Ascending aorta (tissue), 2 donors: ENCODE results near the gene OR52I1. TPM values are rescaled to one million over a fixed set of nuclear protein-coding genes. Genes with fewer than 3 reads are reported as not detected.

Experiments used
- DNase-seq, 2 donors: peaks; one replicate each; pipeline ENCODE4 v3.0.0-alpha.2; 2019; ENCODE audit warnings: low spot score in 2 of 2
- H3K27ac ChIP-seq, 2 donors: fragments of 200-600 bp; sonication (generic); one replicate each; pipeline ENCODE4 v1.5.1; 2016 to 2017; ENCODE audit warnings: mild to moderate bottlenecking in 1 of 2
- H3K27me3 ChIP-seq: fragments of 200-600 bp; sonication (generic); one replicate; pipeline ENCODE4 v1.5.1; 2017
- H3K36me3 ChIP-seq, 2 donors: fragments of 200-600 bp; sonication (generic); one replicate each; pipeline ENCODE4 v1.5.1; 2016
- H3K4me1 ChIP-seq, 2 donors: fragments of 200-600 bp; sonication (generic); one replicate each; pipeline ENCODE4 v1.5.1; 2016 to 2017; ENCODE audit warnings: mild to moderate bottlenecking in 1 of 2
- H3K4me3 ChIP-seq, 2 donors: fragments of 200-600 bp; sonication (generic); one replicate each; pipeline ENCODE4 v1.5.1; 2016 to 2017; ENCODE audit warnings: mild to moderate bottlenecking in 1 of 2
- H3K9me3 ChIP-seq, 2 donors: fragments of 200-600 bp; sonication (generic); one replicate each; pipeline ENCODE4 v1.5.1; 2016
- intact Hi-C: fragments of 100-400 bp; cut with DNase I; formaldehyde crosslinking; loops from one replicate; pipeline ENCODE4 v1.15.1; 2023
- total RNA-seq: library from RNA; depleted of rRNA; stranded (reverse); fragments of >200 nt; gene quantifications from one replicate; pipeline ENCODE4 v1.1.0, GENCODE V29; 2016
- TF ChIP-seq, protein P1 (sequence below), 3 experiments: fragments of 200-600 bp in 2 of 3; fragments of 450-650 bp in 1 of 3; sonication (generic) in 2 of 3; IDR thresholded peaks; one replicate each; pipeline ENCODE4 v1.5.1; 2016 to 2019; ENCODE audit warnings: antibody characterized with exemption in 3 of 3, mild to moderate bottlenecking in 1 of 3, moderate library complexity in 1 of 3

OR52I1 gene, protein sequence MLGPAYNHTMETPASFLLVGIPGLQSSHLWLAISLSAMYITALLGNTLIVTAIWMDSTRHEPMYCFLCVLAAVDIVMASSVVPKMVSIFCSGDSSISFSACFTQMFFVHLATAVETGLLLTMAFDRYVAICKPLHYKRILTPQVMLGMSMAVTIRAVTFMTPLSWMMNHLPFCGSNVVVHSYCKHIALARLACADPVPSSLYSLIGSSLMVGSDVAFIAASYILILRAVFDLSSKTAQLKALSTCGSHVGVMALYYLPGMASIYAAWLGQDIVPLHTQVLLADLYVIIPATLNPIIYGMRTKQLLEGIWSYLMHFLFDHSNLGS
- not detected for total RNA-seq

DNA sequence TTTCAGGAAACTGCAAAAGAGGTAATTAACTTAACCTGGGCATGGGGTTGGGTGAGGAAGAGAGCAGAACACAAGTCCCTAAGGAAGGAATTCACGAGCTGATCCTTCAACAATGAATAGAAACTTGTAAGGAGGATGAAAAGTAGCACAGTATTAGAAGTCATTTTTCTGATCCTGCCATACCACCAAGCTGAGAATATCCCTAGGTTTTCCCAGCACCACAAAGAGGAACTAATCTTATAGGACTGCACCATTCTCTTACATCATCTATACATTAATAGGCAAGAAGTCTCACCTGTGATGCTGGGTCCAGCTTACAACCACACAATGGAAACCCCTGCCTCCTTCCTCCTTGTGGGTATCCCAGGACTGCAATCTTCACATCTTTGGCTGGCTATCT, at the start of gene OR52I1:
Gene OR52I1 (plus strand): TSS at position 301 of the 400 bp plus-strand sequence. CDS start 0 bp downstream, at position 301.
- Histone ChIP-seq H3K4me1 (no peaks in the 10 kb centered on the region), H3K9me3 (no peaks in the 10 kb centered on the region)
- TF ChIP-seq, protein P1, sequence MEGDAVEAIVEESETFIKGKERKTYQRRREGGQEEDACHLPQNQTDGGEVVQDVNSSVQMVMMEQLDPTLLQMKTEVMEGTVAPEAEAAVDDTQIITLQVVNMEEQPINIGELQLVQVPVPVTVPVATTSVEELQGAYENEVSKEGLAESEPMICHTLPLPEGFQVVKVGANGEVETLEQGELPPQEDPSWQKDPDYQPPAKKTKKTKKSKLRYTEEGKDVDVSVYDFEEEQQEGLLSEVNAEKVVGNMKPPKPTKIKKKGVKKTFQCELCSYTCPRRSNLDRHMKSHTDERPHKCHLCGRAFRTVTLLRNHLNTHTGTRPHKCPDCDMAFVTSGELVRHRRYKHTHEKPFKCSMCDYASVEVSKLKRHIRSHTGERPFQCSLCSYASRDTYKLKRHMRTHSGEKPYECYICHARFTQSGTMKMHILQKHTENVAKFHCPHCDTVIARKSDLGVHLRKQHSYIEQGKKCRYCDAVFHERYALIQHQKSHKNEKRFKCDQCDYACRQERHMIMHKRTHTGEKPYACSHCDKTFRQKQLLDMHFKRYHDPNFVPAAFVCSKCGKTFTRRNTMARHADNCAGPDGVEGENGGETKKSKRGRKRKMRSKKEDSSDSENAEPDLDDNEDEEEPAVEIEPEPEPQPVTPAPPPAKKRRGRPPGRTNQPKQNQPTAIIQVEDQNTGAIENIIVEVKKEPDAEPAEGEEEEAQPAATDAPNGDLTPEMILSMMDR (IDR thresholded peaks at IDR 0.05) = no peak

DNA sequence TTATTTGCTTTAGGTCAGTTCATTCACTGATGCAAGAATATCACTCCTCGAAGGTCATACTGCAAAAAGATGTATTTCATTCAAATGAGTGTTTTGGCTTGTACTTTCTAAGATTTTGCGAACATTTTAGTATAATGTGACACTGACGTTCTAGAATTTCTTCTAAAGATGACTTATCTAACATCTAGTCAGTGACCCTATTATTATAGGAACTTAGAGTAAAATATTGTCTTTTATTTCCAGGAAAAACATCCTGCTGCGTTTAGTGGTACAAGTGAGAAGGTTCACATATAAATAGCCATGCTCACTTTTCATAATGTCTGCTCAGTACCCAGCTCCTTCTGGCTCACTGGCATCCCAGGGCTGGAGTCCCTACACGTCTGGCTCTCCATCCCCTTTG, 48.9 kb upstream of the OR52I1 start, which contains the start of gene OR52M1:
Gene OR52M1 (plus strand): TSS at position 301 of the 400 bp plus-strand sequence. CDS start 0 bp downstream, at position 301.
- DNase-seq = no peak
- H3K27ac ChIP-seq = no peak within 1 kb of the TSS
- TF ChIP-seq, protein P1 (IDR thresholded peaks at IDR 0.05) = no peak
- no peak within 1 kb of the TSS for H3K4me3 ChIP-seq
- no peaks in the 10 kb centered on the region for H3K36me3 ChIP-seq
- H3K4me1 ChIP-seq = no peaks in the 10 kb centered on the region
- no peaks in the 10 kb centered on the region for H3K27me3 ChIP-seq
- no peaks in the 10 kb centered on the region for H3K9me3 ChIP-seq
- intact Hi-C loops = no loop called here

More for the DNA sequence above, at the start of gene OR52I1:
- Histone ChIP-seq H3K4me3 (no peak within 1 kb of the TSS), H3K27ac (no peak within 1 kb of the TSS), H3K36me3 (peaks cover 2 to 13% of the 10 kb centered on the region in 2 donors), H3K27me3 (no peaks in the 10 kb centered on the region)
- intact Hi-C loops = no loop called here
- no peak for DNase-seq

DNA sequence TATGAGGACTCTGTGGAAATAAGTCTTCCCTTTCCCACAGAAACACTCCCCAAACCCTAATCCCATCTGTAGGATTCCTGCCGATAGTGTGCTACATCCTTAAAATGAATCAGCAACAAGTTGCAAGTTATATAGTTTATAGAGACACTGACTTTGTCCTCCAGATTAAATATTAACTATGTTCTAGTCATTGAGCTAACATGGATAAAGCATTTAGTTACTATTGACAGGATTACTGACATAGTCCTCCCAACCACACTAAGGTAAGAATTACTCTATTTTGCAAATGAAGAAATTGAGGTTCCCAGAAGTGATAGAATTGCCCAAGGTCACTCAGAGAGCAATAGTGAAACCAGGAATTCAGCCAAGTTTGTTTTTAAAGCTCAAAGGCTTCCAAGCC, 47.0 kb upstream of the OR52I1 start:
- DNase-seq = no peak
- no peak overlapping the region for H3K4me3 ChIP-seq
- no peaks in the 10 kb centered on the region for H3K27me3 ChIP-seq
- TF ChIP-seq, protein P1 (IDR thresholded peaks at IDR 0.05) = no peak
- H3K4me1 ChIP-seq = no peaks in the 10 kb centered on the region
- intact Hi-C loops = no loop called here
- no peaks in the 10 kb centered on the region for H3K9me3 ChIP-seq
- no peak overlapping the region for H3K27ac ChIP-seq
- no peaks in the 10 kb centered on the region for H3K36me3 ChIP-seq

DNA sequence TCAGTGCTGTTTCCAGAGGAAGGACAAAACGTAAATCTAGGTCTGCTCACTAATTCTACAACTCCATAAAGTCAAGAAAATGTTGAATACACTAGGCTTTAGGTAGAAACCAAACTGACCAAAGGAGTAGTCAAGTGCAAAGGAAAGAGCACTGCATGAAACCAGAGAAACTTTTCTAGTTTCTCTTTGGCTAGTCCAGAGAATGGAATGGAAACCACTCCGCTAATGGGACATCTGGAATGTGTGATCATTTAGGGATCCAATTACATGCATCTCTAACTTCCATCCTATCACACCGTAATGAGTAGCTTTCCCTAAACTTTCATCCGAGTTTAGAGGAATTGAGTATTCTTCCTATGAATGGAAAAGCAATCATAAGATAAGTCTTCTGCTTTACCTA, 46.4 kb upstream of the OR52I1 start:
- Histone ChIP-seq H3K27me3 (no peaks in the 10 kb centered on the region), H3K9me3 (no peaks in the 10 kb centered on the region), H3K4me3 (no peak overlapping the region), H3K27ac (no peak overlapping the region), H3K36me3 (no peaks in the 10 kb centered on the region), H3K4me1 (no peaks in the 10 kb centered on the region)
- intact Hi-C loops = no loop called here
- no peak for DNase-seq
- TF ChIP-seq, protein P1 (IDR thresholded peaks at IDR 0.05) = no peak

DNA sequence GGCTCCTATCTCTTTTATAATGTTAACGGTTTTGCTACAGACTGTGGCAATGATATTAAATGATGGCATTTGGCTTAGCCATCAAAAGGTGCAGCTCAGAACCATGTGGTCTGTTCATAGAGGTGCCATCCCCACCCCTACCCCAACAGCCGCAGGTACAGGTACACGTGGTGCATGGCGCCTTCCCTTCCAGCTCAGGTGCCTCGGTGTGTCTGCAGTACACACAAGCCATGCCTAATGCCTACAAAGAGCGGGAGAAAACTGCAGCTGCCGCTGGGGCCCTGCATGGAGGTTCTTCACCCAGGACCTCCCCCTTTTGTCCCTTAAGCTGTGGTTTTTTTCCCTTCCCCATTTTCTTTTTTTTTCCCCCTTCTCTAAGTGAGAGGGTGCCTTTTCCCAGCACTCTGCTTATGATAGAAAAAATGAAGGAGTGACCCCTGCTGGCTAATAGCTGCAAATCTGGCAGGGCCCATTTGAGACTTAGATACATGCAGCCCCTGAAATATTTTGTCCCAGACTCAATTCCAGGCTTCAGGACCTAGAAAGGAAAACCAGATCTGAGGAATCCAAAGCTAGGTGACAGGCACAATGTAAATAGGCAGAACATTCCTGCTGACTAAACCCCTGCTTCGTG, 42.4 kb upstream of the OR52I1 start:
- intact Hi-C loops = no loop called here
- no peak for DNase-seq
- Histone ChIP-seq H3K9me3 (no peaks in the 10 kb centered on the region), H3K27ac (no peak overlapping the region), H3K27me3 (no peaks in the 10 kb centered on the region), H3K4me1 (no peaks in the 10 kb centered on the region), H3K4me3 (no peak overlapping the region), H3K36me3 (no peaks in the 10 kb centered on the region)
- TF ChIP-seq, protein P1 (IDR thresholded peaks at IDR 0.05) = no peak
